AG04450 (cell line): ENCODE data around the gene SH3PXD2B. TPM values are rescaled to one million over a fixed set of nuclear protein-coding genes. Genes with fewer than 3 reads are reported as not detected.
A peak's percentile ranks its signal among the peaks of the same experiment; 100 is the strongest.

ENCODE experiments used
- CTCF ChIA-PET: fragments of 300-600, 350-600 bp; formaldehyde crosslinking; extraction: SDS; loops from one replicate; lab custom pipeline; 2022; ENCODE audit warnings: antibody characterized with exemption, inconsistent platforms; lab: Charles Lee
- POLR2A ChIA-PET: fragments of 350-600 bp; formaldehyde crosslinking; extraction: SDS; loops from one replicate; lab custom pipeline; 2021; ENCODE audit warnings: antibody characterized with exemption, inconsistent platforms; lab: Yijun Ruan, JAX
- DNase-seq: peaks from one replicate; pipeline ENCODE4 v3.0.0-alpha.2; 2011; ENCODE audit warnings: low read depth, low spot score
- H3K27ac ChIP-seq: one replicate; pipeline ENCODE4 v1.5.1; 2012; ENCODE audit warnings: low read depth, low read length, control low read depth
- H3K27me3 ChIP-seq: one replicate; pipeline ENCODE4 v1.6.0; 2012; ENCODE audit warnings: low read length; ENCODE audit not compliant: control insufficient read depth, insufficient read depth
- H3K4me3 ChIP-seq: 2 replicates; pipeline ENCODE4 v1.5.1; 2011; ENCODE audit warnings: mild to moderate bottlenecking, low read depth, low read length, control low read depth
- H3K9me3 ChIP-seq: 2 replicates; pipeline ENCODE4 v1.5.1; 2012; ENCODE audit warnings: low read length; ENCODE audit not compliant: control insufficient read depth, insufficient read depth
- CTCF ChIP-seq: IDR thresholded peaks from 2 replicates; pipeline ENCODE4 v1.5.1; 2011; ENCODE audit warnings: low read depth, low read length, control low read depth, inconsistent platforms
- polyA plus RNA-seq: library from polyadenylated mRNA; depleted of rRNA; stranded (reverse); fragments of >200 nt; gene quantifications from 2 replicates; pipeline ENCODE4 v1.2.3, GENCODE V29; 2011

The SH3PXD2B gene
- polyA plus RNA-seq, 1 experiment, result 39.1 TPM

DNA sequence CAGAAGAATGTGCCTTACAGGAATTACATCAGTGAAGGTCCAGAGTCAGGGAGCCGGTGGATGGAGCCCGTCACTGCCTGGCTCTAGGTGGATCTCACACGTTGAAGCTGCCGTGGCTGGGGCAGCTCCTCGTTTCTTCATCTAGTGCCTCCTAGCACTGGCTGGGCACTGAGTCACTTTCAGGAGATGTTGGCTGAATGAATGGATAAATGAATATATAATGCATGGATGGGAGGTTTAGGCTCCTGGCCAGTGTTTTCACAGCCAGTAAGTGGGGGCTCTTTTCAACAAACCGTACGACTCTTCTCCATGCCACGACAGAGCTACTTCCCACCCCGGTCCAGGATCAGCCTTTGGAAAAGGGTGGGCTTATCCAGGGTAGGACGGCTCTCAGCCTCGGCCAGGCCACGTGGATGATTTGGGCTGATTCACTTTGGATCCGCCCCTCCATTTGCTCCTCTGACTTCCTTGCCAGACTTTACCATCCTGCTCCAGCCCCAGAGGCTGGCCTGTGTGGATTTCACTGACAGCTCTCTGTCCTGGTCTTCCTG is 1.3 kb upstream of the SH3PXD2B start:
- H3K4me3 ChIP-seq, result peak overlapping the region; percentile 62; the same call in 1 of the 2 replicates
- CTCF ChIA-PET, result no interaction called here
- POLR2A ChIA-PET, result interaction anchor here (0.5 kb wide), 1 partner anchor 329 kb away, joined by 3 read pairs; no protein-coding TSS in a partner anchor

GRCh38 chr5:172455087-172455381 is 709 bp upstream of the SH3PXD2B start:
- POLR2A ChIA-PET, result no interaction called here
- CTCF ChIA-PET, result no interaction called here
- H3K4me3 ChIP-seq, result peak overlapping the region; percentile 62
- TF ChIP-seq CTCF, result no peak
- H3K27me3 ChIP-seq, result peaks cover 2% of the 10 kb centered on the region
- peak overlapping the region; percentile 47 for H3K27ac ChIP-seq
- DNase-seq, result no peak
- no peaks in the 10 kb centered on the region for H3K9me3 ChIP-seq

More for the DNA sequence above, 1.3 kb upstream of the SH3PXD2B start:
- TF ChIP-seq CTCF, result no peak
- no peak for DNase-seq
- peaks cover 2% of the 10 kb centered on the region for H3K27me3 ChIP-seq
- H3K9me3 ChIP-seq, result no peaks in the 10 kb centered on the region
- peak overlapping the region; percentile 47 for H3K27ac ChIP-seq

DNA sequence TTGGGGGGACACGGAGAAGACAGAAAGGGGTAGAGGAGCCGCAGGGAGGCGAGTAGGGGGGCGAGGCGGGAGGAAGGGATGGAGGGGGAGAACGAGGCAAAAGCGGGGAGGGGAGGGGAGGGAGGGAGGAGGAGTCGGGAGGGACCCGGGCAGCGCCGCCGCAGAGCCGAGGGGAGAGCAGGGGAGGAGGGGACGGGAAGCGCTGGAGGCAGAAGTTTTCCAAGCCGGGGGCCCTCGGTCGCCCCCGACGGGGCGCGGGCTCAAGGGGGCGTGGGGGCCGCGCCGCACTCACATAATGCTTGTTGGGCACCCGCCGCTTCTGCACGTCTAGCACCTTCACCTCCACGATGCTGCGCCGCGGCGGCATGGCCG is 353 bp downstream of the SH3PXD2B start:
- no peaks in the 10 kb centered on the region for H3K27me3 ChIP-seq
- no peak for TF ChIP-seq CTCF
- DNase-seq, result no peak
- peak overlapping the region; percentile 82 for H3K27ac ChIP-seq
- no peaks in the 10 kb centered on the region for H3K9me3 ChIP-seq
- peak overlapping the region; percentile 97 for H3K4me3 ChIP-seq
- ChIA-PET POLR2A (no interaction called here), CTCF (interaction anchor here (1.4 to 4.5 kb wide), 2 partner anchors 15 to 125 kb away, joined by 3 to 83 read pairs; no protein-coding TSS in a partner anchor)

GRCh38 chr5:172453206-172453985 is 929 bp downstream of the SH3PXD2B start:
- H3K27me3 ChIP-seq, result no peaks in the 10 kb centered on the region
- CTCF ChIA-PET, result interaction anchor here (0.6 to 5.0 kb wide), 18 partner anchors 8 to 388 kb away, joined by 3 to 83 read pairs (median 4); partner anchors contain the start of gene UBTD2

More at GRCh38 chr5:172453206-172453985, 929 bp downstream of the SH3PXD2B start:
- H3K27ac ChIP-seq, result peak overlapping the region; percentile 82
- DNase-seq, result no peak
- peak; percentile 81 for TF ChIP-seq CTCF
- peak overlapping the region; percentile 97 for H3K4me3 ChIP-seq
- POLR2A ChIA-PET, result no interaction called here
- no peaks in the 10 kb centered on the region for H3K9me3 ChIP-seq
